Measurements from ENCODE around the gene KIAA1586. TPM values are rescaled to one million over a fixed set of nuclear protein-coding genes. Genes with fewer than 3 reads are reported as not detected.

Gene KIAA1586
- total RNA-seq, 1 experiment from 2014 or later: 12.6 TPM

DNA sequence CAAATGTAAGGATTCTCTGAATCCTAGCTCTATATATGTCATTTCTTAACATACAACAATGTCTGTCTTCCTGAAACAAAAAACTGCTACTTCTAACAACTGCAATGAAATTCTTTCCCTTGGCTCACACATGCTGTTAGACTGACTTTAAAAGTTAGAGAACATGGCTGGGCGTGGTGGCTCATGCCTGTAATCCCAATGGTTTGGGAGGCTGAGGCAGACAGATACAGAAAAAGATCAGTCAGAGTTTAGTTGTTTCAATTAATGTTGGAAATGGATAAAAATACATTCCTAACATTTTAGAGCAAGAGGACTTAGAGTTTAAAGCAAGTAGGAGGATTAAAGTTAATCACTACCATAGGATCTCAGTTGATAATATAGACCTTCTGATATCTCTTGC, 28.7 kb upstream of the KIAA1586 start:
- TF ChIP-seq, protein P1, sequence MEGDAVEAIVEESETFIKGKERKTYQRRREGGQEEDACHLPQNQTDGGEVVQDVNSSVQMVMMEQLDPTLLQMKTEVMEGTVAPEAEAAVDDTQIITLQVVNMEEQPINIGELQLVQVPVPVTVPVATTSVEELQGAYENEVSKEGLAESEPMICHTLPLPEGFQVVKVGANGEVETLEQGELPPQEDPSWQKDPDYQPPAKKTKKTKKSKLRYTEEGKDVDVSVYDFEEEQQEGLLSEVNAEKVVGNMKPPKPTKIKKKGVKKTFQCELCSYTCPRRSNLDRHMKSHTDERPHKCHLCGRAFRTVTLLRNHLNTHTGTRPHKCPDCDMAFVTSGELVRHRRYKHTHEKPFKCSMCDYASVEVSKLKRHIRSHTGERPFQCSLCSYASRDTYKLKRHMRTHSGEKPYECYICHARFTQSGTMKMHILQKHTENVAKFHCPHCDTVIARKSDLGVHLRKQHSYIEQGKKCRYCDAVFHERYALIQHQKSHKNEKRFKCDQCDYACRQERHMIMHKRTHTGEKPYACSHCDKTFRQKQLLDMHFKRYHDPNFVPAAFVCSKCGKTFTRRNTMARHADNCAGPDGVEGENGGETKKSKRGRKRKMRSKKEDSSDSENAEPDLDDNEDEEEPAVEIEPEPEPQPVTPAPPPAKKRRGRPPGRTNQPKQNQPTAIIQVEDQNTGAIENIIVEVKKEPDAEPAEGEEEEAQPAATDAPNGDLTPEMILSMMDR (IDR thresholded peaks at IDR 0.05; ENCODE audit: unreplicated experiment): no peak
- DNase-seq: no peak
- H3K36me3 Mint-ChIP-seq (ENCODE audit: insufficient read depth, unreplicated experiment): no peaks in the 10 kb centered on the region
- no TSS peak for BruUV-seq (replicated peaks)
- no peaks in the 10 kb centered on the region for H3K9me3 Mint-ChIP-seq (ENCODE audit: low read depth, unreplicated experiment)
- no peaks in the 10 kb centered on the region for H3K4me1 Mint-ChIP-seq (ENCODE audit: low read depth, unreplicated experiment)
- H3K4me3 Mint-ChIP-seq (ENCODE audit: low read depth, unreplicated experiment): no peak overlapping the region
- CTCF ChIA-PET: interaction anchor here (1.0 to 1.5 kb wide), 2 partner anchors 63 to 113 kb away, joined by 4 read pairs; partner anchors contain the start of gene BEND6
- intact Hi-C loops (cut with micrococcal nuclease; ENCODE audit: unreplicated experiment): no loop called here
- H3K27me3 Mint-ChIP-seq (ENCODE audit: unreplicated experiment): no peaks in the 10 kb centered on the region
- no peak overlapping the region for H3K27ac Mint-ChIP-seq (ENCODE audit: unreplicated experiment)

DNA sequence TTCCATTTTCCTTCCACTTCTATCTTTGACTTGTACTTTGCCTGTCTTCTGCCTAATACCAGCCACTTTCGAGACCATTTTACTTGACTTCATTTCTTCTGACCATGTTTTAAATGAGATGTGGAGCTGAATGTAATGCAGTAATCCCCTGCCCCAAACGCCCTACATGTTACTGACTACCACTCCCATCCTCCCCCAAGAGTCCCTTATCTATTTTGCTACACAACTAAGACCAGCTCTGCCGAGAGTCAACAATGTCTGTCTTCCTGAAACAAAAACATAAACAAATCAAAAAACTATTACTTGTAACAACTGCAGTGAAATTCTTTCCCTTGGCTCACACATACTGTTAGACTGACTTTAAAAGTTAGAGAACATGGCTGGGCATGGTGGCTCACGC, 27.1 kb upstream of the KIAA1586 start:
- no TSS peak for BruUV-seq (replicated peaks)
- CTCF ChIA-PET: interaction anchor here (0.7 to 1.5 kb wide), 2 partner anchors 64 to 115 kb away, joined by 3 to 4 read pairs; partner anchors contain the start of gene BEND6
- Mint-ChIP-seq H3K9me3 (ENCODE audit: low read depth, unreplicated experiment) (no peaks in the 10 kb centered on the region), H3K27me3 (ENCODE audit: unreplicated experiment) (no peaks in the 10 kb centered on the region), H3K36me3 (ENCODE audit: insufficient read depth, unreplicated experiment) (no peaks in the 10 kb centered on the region), H3K27ac (ENCODE audit: unreplicated experiment) (no peak overlapping the region), H3K4me3 (ENCODE audit: low read depth, unreplicated experiment) (no peak overlapping the region), H3K4me1 (ENCODE audit: low read depth, unreplicated experiment) (no peaks in the 10 kb centered on the region)
- TF ChIP-seq, protein P1 (IDR thresholded peaks at IDR 0.05; ENCODE audit: unreplicated experiment): no peak
- no peak for DNase-seq
- intact Hi-C loops (cut with micrococcal nuclease; ENCODE audit: unreplicated experiment): no loop called here

DNA sequence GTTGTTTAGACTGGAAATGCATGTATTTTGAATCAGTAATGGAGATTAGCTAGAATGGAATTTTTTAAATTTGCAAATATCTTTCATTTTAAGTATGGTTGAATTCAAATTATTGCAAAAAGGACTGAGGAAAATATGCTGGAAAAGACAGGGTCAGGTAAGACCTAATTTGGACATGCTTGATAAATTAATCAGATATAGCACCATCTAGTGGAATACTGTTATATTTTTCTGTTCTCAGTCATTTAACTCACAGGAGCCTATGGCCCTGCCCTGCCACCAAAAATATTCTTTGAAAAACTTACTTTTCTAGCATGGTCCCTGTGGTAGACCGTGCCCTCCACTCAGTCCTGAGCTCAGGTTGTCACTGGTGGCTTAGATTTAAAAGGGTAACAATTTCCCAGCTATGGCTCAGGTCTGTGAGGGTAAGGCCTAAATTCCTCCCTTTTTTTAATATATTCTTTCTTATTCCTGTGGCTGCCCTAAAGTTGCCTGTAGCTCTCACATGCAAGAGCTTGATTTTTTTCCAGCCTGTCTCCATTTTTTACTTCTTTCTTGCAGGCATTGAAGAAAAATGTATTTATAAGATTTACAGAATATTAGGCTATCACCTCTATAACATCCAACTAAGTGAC, 25.3 kb upstream of the KIAA1586 start:
- no peaks in the 10 kb centered on the region for H3K4me1 Mint-ChIP-seq (ENCODE audit: low read depth, unreplicated experiment)
- BruUV-seq (replicated peaks): no TSS peak
- intact Hi-C loops (cut with micrococcal nuclease; ENCODE audit: unreplicated experiment): loop anchor here (1.0 to 10.0 kb wide), 3 partner anchors 65 to 294 kb away; partner anchors contain the start of gene PRIM2

DNA sequence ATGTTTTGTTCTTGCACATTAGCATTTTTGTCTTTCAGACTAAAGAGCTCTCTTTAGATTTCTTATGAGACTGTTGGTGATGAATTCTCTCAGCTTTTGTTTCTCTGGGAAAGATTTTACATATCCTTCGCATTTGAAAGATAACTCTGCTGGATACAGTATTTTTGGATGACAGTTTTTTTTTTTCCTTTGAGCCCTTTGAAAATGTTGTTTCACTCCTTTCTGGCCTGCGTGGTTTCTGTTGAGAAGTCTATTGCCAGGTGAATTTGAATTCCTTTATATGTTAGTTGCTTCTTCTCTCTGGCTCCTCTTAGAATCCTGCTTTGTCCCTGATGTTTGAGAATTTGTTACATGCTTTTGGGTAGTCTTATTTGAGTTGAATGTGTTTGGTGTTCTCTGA, 22.2 kb upstream of the KIAA1586 start:
- Mint-ChIP-seq H3K4me1 (ENCODE audit: low read depth, unreplicated experiment) (peaks cover 13% of the 10 kb centered on the region), H3K36me3 (ENCODE audit: insufficient read depth, unreplicated experiment) (no peaks in the 10 kb centered on the region), H3K9me3 (ENCODE audit: low read depth, unreplicated experiment) (no peaks in the 10 kb centered on the region), H3K4me3 (ENCODE audit: low read depth, unreplicated experiment) (no peak overlapping the region), H3K27ac (ENCODE audit: unreplicated experiment) (no peak overlapping the region), H3K27me3 (ENCODE audit: unreplicated experiment) (no peaks in the 10 kb centered on the region)
- CTCF ChIA-PET: interaction anchor here (1.5 kb wide), 1 partner anchor 69 kb away, joined by 4 read pairs; the partner anchor contains the start of gene BEND6
- DNase-seq: no peak
- intact Hi-C loops (cut with micrococcal nuclease; ENCODE audit: unreplicated experiment): loop anchor here (10.0 kb wide), 1 partner anchor 290 kb away; the partner anchor contains the start of gene PRIM2
- no TSS peak for BruUV-seq (replicated peaks)
- TF ChIP-seq, protein P1 (IDR thresholded peaks at IDR 0.05; ENCODE audit: unreplicated experiment): no peak

More for the DNA sequence above, 25.3 kb upstream of the KIAA1586 start:
- H3K27ac Mint-ChIP-seq (ENCODE audit: unreplicated experiment): no peak overlapping the region
- no peaks in the 10 kb centered on the region for H3K36me3 Mint-ChIP-seq (ENCODE audit: insufficient read depth, unreplicated experiment)
- H3K27me3 Mint-ChIP-seq (ENCODE audit: unreplicated experiment): no peaks in the 10 kb centered on the region
- no peak for DNase-seq
- CTCF ChIA-PET: interaction anchor here (2.3 kb wide), 1 partner anchor 117 kb away, joined by 10 read pairs; no protein-coding TSS in a partner anchor
- H3K4me3 Mint-ChIP-seq (ENCODE audit: low read depth, unreplicated experiment): no peak overlapping the region
- no peaks in the 10 kb centered on the region for H3K9me3 Mint-ChIP-seq (ENCODE audit: low read depth, unreplicated experiment)
- TF ChIP-seq, protein P1 (IDR thresholded peaks at IDR 0.05; ENCODE audit: unreplicated experiment): peak; percentile 47

All from Calu3 (cell line).